Measurements from ENCODE around the gene STXBP6. TPM values are rescaled to one million over a fixed set of nuclear protein-coding genes. Genes with fewer than 3 reads are reported as not detected.

Gene STXBP6
- total RNA-seq, 4 donors from 2014 or later: 34.9 to 62.1 (median 45.5) TPM

GRCh38 chr14:24958271-24958670 lies 91.7 kb downstream of the STXBP6 start:
- Histone ChIP-seq H3K27me3 (no peaks in the 10 kb centered on the region), H3K36me3 (no peaks in the 10 kb centered on the region), H3K9me3 (no peaks in the 10 kb centered on the region), H3K4me3 (no peak overlapping the region), H3K4me1 (peaks cover 10% of the 10 kb centered on the region), H3K27ac (no peak overlapping the region)
- no peak for TF ChIP-seq POLR2A (IDR thresholded peaks at IDR 0.05)
- TF ChIP-seq, protein P1, sequence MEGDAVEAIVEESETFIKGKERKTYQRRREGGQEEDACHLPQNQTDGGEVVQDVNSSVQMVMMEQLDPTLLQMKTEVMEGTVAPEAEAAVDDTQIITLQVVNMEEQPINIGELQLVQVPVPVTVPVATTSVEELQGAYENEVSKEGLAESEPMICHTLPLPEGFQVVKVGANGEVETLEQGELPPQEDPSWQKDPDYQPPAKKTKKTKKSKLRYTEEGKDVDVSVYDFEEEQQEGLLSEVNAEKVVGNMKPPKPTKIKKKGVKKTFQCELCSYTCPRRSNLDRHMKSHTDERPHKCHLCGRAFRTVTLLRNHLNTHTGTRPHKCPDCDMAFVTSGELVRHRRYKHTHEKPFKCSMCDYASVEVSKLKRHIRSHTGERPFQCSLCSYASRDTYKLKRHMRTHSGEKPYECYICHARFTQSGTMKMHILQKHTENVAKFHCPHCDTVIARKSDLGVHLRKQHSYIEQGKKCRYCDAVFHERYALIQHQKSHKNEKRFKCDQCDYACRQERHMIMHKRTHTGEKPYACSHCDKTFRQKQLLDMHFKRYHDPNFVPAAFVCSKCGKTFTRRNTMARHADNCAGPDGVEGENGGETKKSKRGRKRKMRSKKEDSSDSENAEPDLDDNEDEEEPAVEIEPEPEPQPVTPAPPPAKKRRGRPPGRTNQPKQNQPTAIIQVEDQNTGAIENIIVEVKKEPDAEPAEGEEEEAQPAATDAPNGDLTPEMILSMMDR (IDR thresholded peaks at IDR 0.05): no peak
- TF ChIP-seq EP300 (IDR thresholded peaks at IDR 0.05): no peak
- no peak for TF ChIP-seq POLR2AphosphoS5 (IDR thresholded peaks at IDR 0.05)
- 54% methylated on average over 1 of the region's 1 CpG for WGBS
- no peak for DNase-seq (ENCODE audit: low spot score in 2 of 2)

DNA sequence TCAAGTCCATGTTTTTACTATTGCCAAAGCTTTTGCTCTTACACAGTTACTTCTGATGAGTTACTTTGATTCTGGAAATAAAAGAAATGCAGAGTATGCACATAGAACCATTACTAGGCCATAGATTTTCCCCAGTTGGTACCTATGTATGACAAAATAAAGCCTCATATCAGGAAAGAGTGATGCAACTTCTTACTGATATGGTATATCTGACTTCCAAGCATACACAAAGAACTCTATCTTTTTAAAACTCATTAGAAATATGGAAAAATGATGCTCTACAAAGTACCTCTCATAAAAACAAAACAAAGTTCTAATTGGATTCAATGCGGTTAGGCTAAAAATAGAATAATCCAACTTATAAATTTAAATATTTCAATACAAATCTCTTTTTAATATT lies 92.1 kb downstream of the STXBP6 start:
- no peak overlapping the region for H3K27ac ChIP-seq
- no peak for DNase-seq (ENCODE audit: low spot score in 2 of 2)
- no peak for TF ChIP-seq POLR2AphosphoS5 (IDR thresholded peaks at IDR 0.05)
- TF ChIP-seq POLR2A (IDR thresholded peaks at IDR 0.05): no peak
- TF ChIP-seq, protein P1 (IDR thresholded peaks at IDR 0.05): no peak
- no peak for TF ChIP-seq EP300 (IDR thresholded peaks at IDR 0.05)
- no peak overlapping the region for H3K4me3 ChIP-seq
- no peaks in the 10 kb centered on the region for H3K36me3 ChIP-seq
- H3K9me3 ChIP-seq: no peaks in the 10 kb centered on the region
- WGBS: 95% methylated on average over 1 of the region's 1 CpG
- H3K27me3 ChIP-seq: no peaks in the 10 kb centered on the region
- peaks cover 10% of the 10 kb centered on the region for H3K4me1 ChIP-seq

- DNase-seq (ENCODE audit: low spot score in 2 of 2): no peak
- Histone ChIP-seq H3K36me3 (no peaks in the 10 kb centered on the region), H3K4me3 (no peak overlapping the region), H3K27me3 (no peaks in the 10 kb centered on the region), H3K27ac (no peak overlapping the region), H3K9me3 (no peaks in the 10 kb centered on the region), H3K4me1 (peaks cover 10% of the 10 kb centered on the region)
- no peak for TF ChIP-seq POLR2AphosphoS5 (IDR thresholded peaks at IDR 0.05)
- no peak for TF ChIP-seq POLR2A (IDR thresholded peaks at IDR 0.05)
- TF ChIP-seq EP300 (IDR thresholded peaks at IDR 0.05): no peak
- TF ChIP-seq, protein P1 (IDR thresholded peaks at IDR 0.05): no peak
- 92% methylated on average over 4 of the region's 4 CpGs for WGBS
Measured at GRCh38 chr14:24956104-24956503, 93.8 kb downstream of the STXBP6 start.

- H3K4me3 ChIP-seq: no peak overlapping the region
- H3K27ac ChIP-seq: no peak overlapping the region
- TF ChIP-seq, protein P1 (IDR thresholded peaks at IDR 0.05): no peak
- TF ChIP-seq EP300 (IDR thresholded peaks at IDR 0.05): no peak
- TF ChIP-seq POLR2AphosphoS5 (IDR thresholded peaks at IDR 0.05): no peak
- TF ChIP-seq POLR2A (IDR thresholded peaks at IDR 0.05): no peak
- peaks cover 6% of the 10 kb centered on the region for H3K4me1 ChIP-seq
- no peaks in the 10 kb centered on the region for H3K36me3 ChIP-seq
- no peaks in the 10 kb centered on the region for H3K9me3 ChIP-seq
- no peak for DNase-seq (ENCODE audit: low spot score in 2 of 2)
- 95% methylated on average over 2 of the region's 2 CpGs for WGBS
- H3K27me3 ChIP-seq: no peaks in the 10 kb centered on the region
Measured at GRCh38 chr14:24954700-24955037, 95.3 kb downstream of the STXBP6 start.

- H3K36me3 ChIP-seq: no peaks in the 10 kb centered on the region
- no peak overlapping the region for H3K4me3 ChIP-seq
- no peaks in the 10 kb centered on the region for H3K27me3 ChIP-seq
- H3K4me1 ChIP-seq: peaks cover under 1% of the 10 kb centered on the region
- TF ChIP-seq POLR2A (IDR thresholded peaks at IDR 0.05) (no peak), POLR2AphosphoS5 (IDR thresholded peaks at IDR 0.05) (no peak), EP300 (IDR thresholded peaks at IDR 0.05) (no peak)
- TF ChIP-seq, protein P1 (IDR thresholded peaks at IDR 0.05): no peak
- no peak for DNase-seq (ENCODE audit: low spot score in 2 of 2)
- H3K27ac ChIP-seq: no peak overlapping the region
- 90% methylated on average over 4 of the region's 4 CpGs for WGBS
- H3K9me3 ChIP-seq: no peaks in the 10 kb centered on the region
Measured at GRCh38 chr14:24954037-24954699, 95.8 kb downstream of the STXBP6 start.

All from suprapubic skin (tissue), 4 donors.